Mammary epithelial cell (primary cell): ENCODE results near the gene STX19.

ENCODE experiments used
- CTCF ChIP-seq, 2 donors: IDR thresholded peaks in 1 of 2; conservative IDR thresholded peaks in 1 of 2; 2 replicates each; pipeline ENCODE4 v1.5.1; 2011 to 2012; ENCODE audit warnings: inconsistent platforms in 2 of 2, low read length in 2 of 2, mild to moderate bottlenecking in 2 of 2, control low read depth in 1 of 2, low read depth in 1 of 2; ENCODE audit not compliant: insufficient read depth in 1 of 2; ENCODE audit errors: extremely low read depth in 1 of 2
- EZH2 ChIP-seq: IDR thresholded peaks from 2 replicates; pipeline ENCODE4 v1.6.1; 2012; ENCODE audit warnings: low read length, inconsistent platforms, borderline replicate concordance

- TF ChIP-seq EZH2 (no peak), CTCF (conservative IDR thresholded peaks at IDR 0.05 in 1 of 2, IDR thresholded peaks at IDR 0.05 in 1 of 2; ENCODE audit: extremely low read depth in 1 of 2, insufficient read depth in 1 of 2, low read depth in 1 of 2, low read length in 2 of 2) (no peak)
Measured at GRCh38 chr3:94065819-94066480, 37.6 kb upstream of the STX19 start.
